H1 (cell line): ENCODE results near the gene PDE4B. TPM values are rescaled to one million over a fixed set of nuclear protein-coding genes. Genes with fewer than 3 reads are reported as not detected.

ENCODE experiments used
- CTCF ChIA-PET: fragments of 300-600 bp; sonication (Branson Sonifier 250); formaldehyde crosslinking; loops from one replicate; lab custom pipeline; 2021; ENCODE audit not compliant: partially characterized antibody; lab: Charles Lee
- POLR2A ChIA-PET: fragments of 300-600 bp; sonication (Branson Sonifier 250); formaldehyde crosslinking; loops from one replicate; lab custom pipeline; 2021; ENCODE audit warnings: inconsistent platforms; ENCODE audit not compliant: partially characterized antibody; lab: Charles Lee
- DNase-seq, 2 experiments: peaks; one replicate each; pipeline versions ENCODE4 v3.0.0 to v3.0.0-alpha.2; 2010 to 2022; ENCODE audit warnings: low spot score in 2 of 2, low read depth in 1 of 2, mixed read lengths in 1 of 2
- FAIRE-seq: peaks from 2 replicates; lab custom pipeline; 2011; peaks lifted over from hg19 to GRCh38; lab: Jason Lieb, UNC
- H2AFZ ChIP-seq: 2 replicates; pipeline ENCODE4 v1.8.1; 2012; ENCODE audit warnings: low read length, inconsistent platforms
- H2AK5ac ChIP-seq: 2 replicates; pipeline ENCODE4 v1.6.1; 2013; ENCODE audit warnings: low read depth, low read length
- H2BK120ac ChIP-seq: replicated peaks from 2 replicates; pipeline ENCODE3; 2013; ENCODE audit warnings: low read depth, low read length, inconsistent platforms
- H2BK12ac ChIP-seq: 2 replicates; pipeline ENCODE4 v1.6.1; 2013; ENCODE audit warnings: low read depth, low read length
- H2BK15ac ChIP-seq: 2 replicates; pipeline ENCODE4 v1.6.1; 2013; ENCODE audit warnings: low read length
- H2BK20ac ChIP-seq: 2 replicates; pipeline ENCODE4 v1.6.1; 2013; ENCODE audit warnings: low read length
- H2BK5ac ChIP-seq: 2 replicates; pipeline ENCODE4 v1.6.1; 2013; ENCODE audit warnings: low read depth, low read length
- H3K14ac ChIP-seq: 2 replicates; pipeline ENCODE4 v1.6.1; 2013; ENCODE audit warnings: inconsistent platforms; ENCODE audit not compliant: insufficient read length
- H3K18ac ChIP-seq: 2 replicates; pipeline ENCODE4 v1.6.1; 2013; ENCODE audit warnings: low read length; ENCODE audit errors: extremely low read depth
- H3K23ac ChIP-seq: 2 replicates; pipeline ENCODE4 v1.6.1; 2013; ENCODE audit warnings: inconsistent platforms; ENCODE audit not compliant: insufficient read length
- H3K23me2 ChIP-seq: 2 replicates; pipeline ENCODE4 v1.6.1; 2013; ENCODE audit warnings: low read depth, low read length
- H3K27ac ChIP-seq: 2 replicates; pipeline ENCODE4 v1.6.1; 2011; ENCODE audit warnings: low read depth, low read length, inconsistent platforms
- H3K27me3 ChIP-seq, 4 experiments: replicated peaks in 1 of 4; 1 replicate in 1 of 4; 2 replicates in 3 of 4; pipeline versions ENCODE4 v1.6.1 to v1.8.1; 2011 to 2013; ENCODE audit warnings: low read length in 3 of 4, mild to moderate bottlenecking in 3 of 4, inconsistent platforms in 2 of 4, mixed read lengths in 2 of 4, moderate library complexity in 1 of 4; ENCODE audit not compliant: control insufficient read depth in 3 of 4, insufficient read depth in 3 of 4; ENCODE audit errors: extremely low read depth in 1 of 4
- H3K36me3 ChIP-seq, 4 experiments: 2 replicates each; pipeline versions ENCODE4 v1.6.1 to v1.8.1; 2011 to 2013; ENCODE audit warnings: mild to moderate bottlenecking in 4 of 4, low read length in 3 of 4, moderate library complexity in 2 of 4, control low read depth in 1 of 4, inconsistent platforms in 1 of 4; ENCODE audit not compliant: insufficient read depth in 4 of 4, control insufficient read depth in 2 of 4
- H3K4ac ChIP-seq: replicated peaks from 2 replicates; pipeline ENCODE3; 2013; ENCODE audit warnings: low read length, low read depth, mixed read lengths, inconsistent platforms; ENCODE audit not compliant: insufficient read length
- H3K4me1 ChIP-seq, 4 experiments: replicated peaks in 1 of 4; 1 replicate in 1 of 4; 2 replicates in 3 of 4; pipeline versions ENCODE4 v1.6.1 to v1.8.1; 2011 to 2013; ENCODE audit warnings: low read length in 3 of 4, inconsistent platforms in 2 of 4, mixed read lengths in 1 of 4; ENCODE audit not compliant: insufficient read depth in 4 of 4, control insufficient read depth in 3 of 4
- H3K4me2 ChIP-seq, 2 experiments: 2 replicates each; pipeline versions ENCODE4 v1.6.1 to v1.8.1; 2011 to 2013; ENCODE audit warnings: low read depth in 2 of 2, low read length in 2 of 2, control low read depth in 1 of 2, inconsistent platforms in 1 of 2, mild to moderate bottlenecking in 1 of 2; ENCODE audit not compliant: insufficient read depth in 1 of 2
- H3K4me3 ChIP-seq, 4 experiments: fragments of 200-600, 300-600 bp in 1 of 4; sonication (generic), shearing (Covaris generic), sonication (Bioruptor Twin) in 1 of 4; 2 replicates each; pipeline versions ENCODE4 v1.5.1 to v1.8.1; 2011 to 2016; ENCODE audit warnings: low read length in 4 of 4, low read depth in 3 of 4, control low read depth in 2 of 4, inconsistent platforms in 2 of 4, mild to moderate bottlenecking in 2 of 4, mixed read lengths in 1 of 4, moderate library complexity in 1 of 4; ENCODE audit not compliant: insufficient read depth in 2 of 4; ENCODE audit errors: extremely low read depth in 1 of 4
- H3K56ac ChIP-seq: replicated peaks from 2 replicates; pipeline ENCODE3; 2013; ENCODE audit warnings: low read depth, mild to moderate bottlenecking, mixed read lengths, low read length, inconsistent platforms; ENCODE audit not compliant: insufficient read length
- H3K79me1 ChIP-seq: 2 replicates; pipeline ENCODE4 v1.6.1; 2013; ENCODE audit warnings: low read depth, low read length, control low read depth
- H3K79me2 ChIP-seq, 2 experiments: 2 replicates each; pipeline versions ENCODE4 v1.6.1 to v1.8.1; 2012 to 2013; ENCODE audit warnings: low read length in 2 of 2, mild to moderate bottlenecking in 2 of 2, inconsistent platforms in 1 of 2; ENCODE audit not compliant: insufficient read depth in 2 of 2, control insufficient read depth in 1 of 2
- H3K9ac ChIP-seq, 4 experiments: replicated peaks in 1 of 4; 1 replicate in 1 of 4; 2 replicates in 3 of 4; pipeline versions ENCODE4 v1.6.1 to v1.8.1; 2011 to 2013; ENCODE audit warnings: low read depth in 3 of 4, low read length in 3 of 4, control low read depth in 2 of 4, mild to moderate bottlenecking in 2 of 4, moderate library complexity in 2 of 4, inconsistent platforms in 1 of 4; ENCODE audit errors: extremely low read depth in 1 of 4
- H3K9me3 ChIP-seq, 2 experiments: 2 replicates each; pipeline versions ENCODE4 v1.6.1 to v1.8.1; 2012 to 2013; ENCODE audit warnings: mild to moderate bottlenecking in 2 of 2, moderate library complexity in 2 of 2, control low read depth in 1 of 2, inconsistent platforms in 1 of 2, low read depth in 1 of 2, low read length in 1 of 2, mixed read lengths in 1 of 2; ENCODE audit not compliant: insufficient read depth in 2 of 2
- H4K20me1 ChIP-seq, 2 experiments: replicated peaks in 1 of 2; 2 replicates each; pipeline versions ENCODE3 to v1.8.1; 2011 to 2013; ENCODE audit warnings: inconsistent platforms in 2 of 2, low read length in 2 of 2, mild to moderate bottlenecking in 1 of 2; ENCODE audit not compliant: insufficient read depth in 2 of 2, control insufficient read depth in 1 of 2
- H4K5ac ChIP-seq: 2 replicates; pipeline ENCODE4 v1.6.1; 2013; ENCODE audit warnings: low read length, low read depth, mixed read lengths, inconsistent platforms; ENCODE audit not compliant: insufficient read length
- H4K8ac ChIP-seq: 2 replicates; pipeline ENCODE4 v1.8.0; 2013; ENCODE audit warnings: mild to moderate bottlenecking, moderate library complexity, low read length, inconsistent platforms; ENCODE audit not compliant: insufficient read depth; ENCODE audit errors: extremely low read depth
- H4K91ac ChIP-seq: replicated peaks from 2 replicates; pipeline ENCODE3; 2013; ENCODE audit warnings: low read length, mixed read lengths, inconsistent platforms; ENCODE audit not compliant: insufficient read length
- ASH2L ChIP-seq: fragments of 200-600, 300-600 bp; sonication (generic); IDR thresholded peaks from one replicate; pipeline ENCODE4 v1.7.1; 2017; ENCODE audit warnings: low read length
- CHD1 ChIP-seq: IDR thresholded peaks from 2 replicates; pipeline ENCODE4 v1.6.1; 2012; ENCODE audit warnings: low read depth, low read length, improper control_type of control experiment
- EP300 ChIP-seq, 2 experiments: IDR thresholded peaks; 1 replicate in 1 of 2; 2 replicates in 1 of 2; pipeline ENCODE4 v1.6.1; 2011 to 2012; ENCODE audit warnings: low read depth in 2 of 2, low read length in 2 of 2, mild to moderate bottlenecking in 2 of 2, borderline replicate concordance in 1 of 2, inconsistent platforms in 1 of 2, moderate library complexity in 1 of 2
- FOSL1 ChIP-seq: IDR thresholded peaks from 2 replicates; pipeline ENCODE4 v1.6.1; 2011; ENCODE audit warnings: mild to moderate bottlenecking, low read depth, low read length, moderate library complexity; ENCODE audit not compliant: insufficient read depth
- KDM5A ChIP-seq: fragments of 200-600 bp; IDR thresholded peaks from 2 replicates; pipeline ENCODE4 v1.7.1; 2012; ENCODE audit warnings: mild to moderate bottlenecking, low read length, inconsistent platforms, mixed read lengths
- RNF2 ChIP-seq: fragments of 200-900, 300-1000 bp; sonication (generic); IDR thresholded peaks from 2 replicates; pipeline ENCODE4 v1.7.1; 2016; ENCODE audit warnings: borderline replicate concordance, low read depth, mild to moderate bottlenecking, antibody characterized with exemption, low read length; ENCODE audit not compliant: poor library complexity, severe bottlenecking; ENCODE audit errors: missing control alignments
- YY1 ChIP-seq: IDR thresholded peaks from 2 replicates; pipeline ENCODE4 v1.6.1; 2011; ENCODE audit warnings: low read depth, mild to moderate bottlenecking, low read length
- ZNF274 ChIP-seq: IDR thresholded peaks from 2 replicates; pipeline ENCODE4 v1.7.0; 2012; ENCODE audit warnings: low read length, borderline replicate concordance; ENCODE audit errors: extremely low read depth
- WGBS, 2 experiments: shearing (Covaris generic) in 1 of 2; methylation state at CpG; one replicate each; pipeline versions ENCODE4 v1.1.6 to v1.1.7; 2013 to 2015; ENCODE audit warnings: low lambda C conversion rate in 2 of 2, mixed read lengths in 2 of 2, inconsistent platforms in 1 of 2, low coverage in 1 of 2, missing lambda C conversion rate in 1 of 2; ENCODE audit not compliant: insufficient replicate concordance in 2 of 2, insufficient coverage in 1 of 2, insufficient read length in 1 of 2; ENCODE audit errors: extremely low coverage in 1 of 2, missing lambda C conversion rate in 1 of 2; 5-methylcytosine and 5-hydroxymethylcytosine counted together
- polyA plus RNA-seq, 7 experiments: library from polyadenylated mRNA; depleted of rRNA in 3 of 7; stranded (reverse) in 5 of 7; unstranded in 2 of 7; fragments of >200 nt in 5 of 7; fragments of 200-250 nt in 2 of 7; gene quantifications; 1 replicate in 5 of 7; 2 replicates in 1 of 7; 4 replicates in 1 of 7; pipeline versions ENCODE4 v1.2.1 to v1.2.3, GENCODE V29; 2011 to 2013; ENCODE audit warnings: missing spikeins in 2 of 7, mixed read lengths in 2 of 7
- total RNA-seq: library from RNA; stranded (reverse); fragmentation: NEBNext Ultra II Directional; extraction: Animal tissue kit (Norgen Biotek cat#: 25700); gene quantifications from 2 replicates; pipeline ENCODE4 v1.2.1, GENCODE V29; 2021
- TF ChIP-seq, protein P1 (sequence below): IDR thresholded peaks from 2 replicates; pipeline ENCODE4 v1.6.1; 2012; ENCODE audit warnings: low read length, inconsistent platforms
- TF ChIP-seq, protein P2 (sequence below): IDR thresholded peaks from 2 replicates; pipeline ENCODE4 v1.6.1; 2012; ENCODE audit warnings: inconsistent platforms

The PDE4B gene
- total and polyA plus RNA-seq, 2 of the 8 experiments (the other 6 are each of a cell fraction or from before 2014, with no cell fraction given) = 5.0 to 15.1 TPM

GRCh38 chr1:66022904-66023620 lies 230.4 kb downstream of the PDE4B start:
- no peaks in the 10 kb centered on the region for H3K9me3 ChIP-seq
- H2BK12ac ChIP-seq = no peak overlapping the region
- no peak overlapping the region for H2BK20ac ChIP-seq
- ChIA-PET CTCF (no interaction called here), POLR2A (no interaction called here)
- H2BK5ac ChIP-seq = no peak overlapping the region
- no peaks in the 10 kb centered on the region for H3K27me3 ChIP-seq
- no peak overlapping the region for H2BK15ac ChIP-seq
- no peaks in the 10 kb centered on the region for H3K23me2 ChIP-seq
- H3K4me1 ChIP-seq = no peaks in the 10 kb centered on the region
- no peaks in the 10 kb centered on the region for H3K79me1 ChIP-seq
- H4K91ac ChIP-seq = no peak overlapping the region
- H3K56ac ChIP-seq = no peak overlapping the region
- no peaks in the 10 kb centered on the region for H4K20me1 ChIP-seq
- H3K79me2 ChIP-seq = no peaks in the 10 kb centered on the region
- no peak overlapping the region for H3K18ac ChIP-seq
- H3K4me2 ChIP-seq = no peak overlapping the region
- no peak overlapping the region for H3K27ac ChIP-seq
- H3K36me3 ChIP-seq = no peaks in the 10 kb centered on the region
- DNase-seq = no peak
- H2BK120ac ChIP-seq = no peak overlapping the region
- H3K9ac ChIP-seq = no peak overlapping the region
- H2AK5ac ChIP-seq = no peak overlapping the region
- no peak overlapping the region for H3K14ac ChIP-seq
- H4K5ac ChIP-seq = no peak overlapping the region
- no peak for FAIRE-seq
- H4K8ac ChIP-seq = no peak overlapping the region
- no peak overlapping the region for H3K23ac ChIP-seq
- H3K4me3 ChIP-seq = no peak overlapping the region
- WGBS, 2 experiments = 93% methylated on average over 2 of the region's 2 CpGs; no CpG with 5 or more reads in 1 of the 2 experiments
- no peak overlapping the region for H2AFZ ChIP-seq
- no peak overlapping the region for H3K4ac ChIP-seq
- TF ChIP-seq FOSL1 (no peak), RNF2 (no peak), YY1 (no peak), CHD1 (no peak), ASH2L (no peak), EP300 (IDR thresholded peaks at IDR 0.05; ENCODE audit: borderline replicate concordance in 1 of 2, low read depth in 2 of 2, low read length in 2 of 2) (no peak), KDM5A (no peak), ZNF274 (no peak)
- TF ChIP-seq, protein P1, sequence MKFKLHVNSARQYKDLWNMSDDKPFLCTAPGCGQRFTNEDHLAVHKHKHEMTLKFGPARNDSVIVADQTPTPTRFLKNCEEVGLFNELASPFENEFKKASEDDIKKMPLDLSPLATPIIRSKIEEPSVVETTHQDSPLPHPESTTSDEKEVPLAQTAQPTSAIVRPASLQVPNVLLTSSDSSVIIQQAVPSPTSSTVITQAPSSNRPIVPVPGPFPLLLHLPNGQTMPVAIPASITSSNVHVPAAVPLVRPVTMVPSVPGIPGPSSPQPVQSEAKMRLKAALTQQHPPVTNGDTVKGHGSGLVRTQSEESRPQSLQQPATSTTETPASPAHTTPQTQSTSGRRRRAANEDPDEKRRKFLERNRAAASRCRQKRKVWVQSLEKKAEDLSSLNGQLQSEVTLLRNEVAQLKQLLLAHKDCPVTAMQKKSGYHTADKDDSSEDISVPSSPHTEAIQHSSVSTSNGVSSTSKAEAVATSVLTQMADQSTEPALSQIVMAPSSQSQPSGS = no peak
- TF ChIP-seq, protein P2, sequence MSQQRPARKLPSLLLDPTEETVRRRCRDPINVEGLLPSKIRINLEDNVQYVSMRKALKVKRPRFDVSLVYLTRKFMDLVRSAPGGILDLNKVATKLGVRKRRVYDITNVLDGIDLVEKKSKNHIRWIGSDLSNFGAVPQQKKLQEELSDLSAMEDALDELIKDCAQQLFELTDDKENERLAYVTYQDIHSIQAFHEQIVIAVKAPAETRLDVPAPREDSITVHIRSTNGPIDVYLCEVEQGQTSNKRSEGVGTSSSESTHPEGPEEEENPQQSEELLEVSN = no peak
